Pons (tissue), 1 donor: ENCODE data around the gene INSRR.

Experiments
- DNase-seq: peaks from one replicate; pipeline ENCODE4 v3.0.0-alpha.2; 2016; ENCODE audit warnings: low spot score

INSRR gene

DNA sequence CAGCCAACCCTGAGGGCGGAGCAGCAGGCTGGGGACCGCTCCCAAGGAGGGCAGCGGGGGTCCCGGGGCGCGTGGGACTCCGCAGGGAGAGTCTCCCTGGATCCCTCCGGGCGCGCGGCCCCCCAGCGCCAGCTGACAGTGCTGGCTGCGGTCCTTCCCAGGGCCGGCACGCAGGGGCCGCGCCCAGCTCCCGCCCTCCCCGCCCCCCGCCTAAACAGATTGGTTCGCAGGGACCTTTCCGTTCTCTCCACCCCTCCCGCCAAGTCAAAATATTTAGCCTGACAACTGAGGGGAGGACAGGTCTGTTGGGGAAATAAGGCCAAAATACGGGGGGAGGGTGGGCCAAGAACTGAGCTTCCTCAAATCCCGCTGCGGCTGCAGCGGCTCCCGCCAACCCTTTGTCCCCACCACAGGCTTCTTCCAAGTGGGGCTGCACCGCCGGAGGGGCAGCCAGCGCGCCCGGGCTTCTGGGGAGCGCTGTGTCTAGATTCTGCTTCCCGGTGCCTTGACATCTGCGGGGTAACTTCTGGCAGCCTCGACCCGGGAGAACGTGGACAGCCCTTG lies at the start of gene INSRR:
Gene INSRR, minus strand, starts transcription at position 159 of the 564 bp plus-strand sequence. CDS start 496 bp downstream, outside the sequence.
- no peak for DNase-seq

DNA sequence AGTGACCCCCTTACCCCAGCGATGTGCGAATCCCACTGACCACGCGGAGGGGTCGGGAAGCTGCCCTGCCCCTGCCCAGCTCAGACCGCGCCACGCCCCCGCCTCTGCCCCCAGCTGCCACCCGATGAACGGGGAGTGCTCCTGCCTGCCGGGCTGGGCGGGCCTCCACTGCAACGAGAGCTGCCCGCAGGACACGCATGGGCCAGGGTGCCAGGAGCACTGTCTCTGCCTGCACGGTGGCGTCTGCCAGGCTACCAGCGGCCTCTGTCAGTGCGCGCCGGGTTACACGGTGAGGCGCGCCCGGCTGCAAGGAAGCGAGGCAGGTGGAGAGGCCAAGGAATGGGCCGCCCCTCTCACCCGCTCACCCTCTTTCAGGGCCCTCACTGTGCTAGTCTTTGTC lies 49.6 kb upstream of the INSRR start:
- no peak for DNase-seq

DNA sequence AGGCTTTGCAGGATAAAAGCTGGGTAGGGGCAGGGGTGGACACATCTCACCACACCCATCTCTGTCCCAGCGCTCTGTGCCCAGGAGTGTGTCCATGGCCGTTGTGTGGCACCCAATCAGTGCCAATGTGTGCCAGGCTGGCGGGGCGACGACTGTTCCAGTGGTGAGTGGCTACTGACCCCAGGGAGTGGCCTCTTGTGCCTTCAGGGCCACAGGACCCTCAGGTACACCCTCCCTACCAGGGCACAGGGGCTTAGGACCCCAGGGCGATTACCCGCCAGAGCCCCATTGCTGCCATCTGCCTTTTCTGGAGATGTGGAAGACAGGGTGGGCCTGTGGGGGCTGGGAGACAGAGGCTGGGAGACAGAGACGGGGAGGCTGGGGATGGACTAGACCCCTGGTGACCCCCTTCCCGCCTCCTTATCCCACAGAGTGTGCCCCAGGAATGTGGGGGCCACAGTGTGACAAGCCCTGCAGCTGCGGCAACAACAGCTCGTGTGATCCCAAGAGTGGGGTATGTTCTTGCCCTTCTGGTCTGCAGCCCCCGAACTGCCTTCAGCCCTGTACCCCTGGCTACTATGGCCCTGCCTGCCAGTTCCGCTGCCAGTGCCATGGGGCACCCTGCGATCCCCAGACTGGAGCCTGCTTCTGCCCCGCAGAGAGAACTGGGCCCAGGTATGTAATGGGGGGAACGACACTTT lies 47.4 kb upstream of the INSRR start:
- DNase-seq: no peak

DNA sequence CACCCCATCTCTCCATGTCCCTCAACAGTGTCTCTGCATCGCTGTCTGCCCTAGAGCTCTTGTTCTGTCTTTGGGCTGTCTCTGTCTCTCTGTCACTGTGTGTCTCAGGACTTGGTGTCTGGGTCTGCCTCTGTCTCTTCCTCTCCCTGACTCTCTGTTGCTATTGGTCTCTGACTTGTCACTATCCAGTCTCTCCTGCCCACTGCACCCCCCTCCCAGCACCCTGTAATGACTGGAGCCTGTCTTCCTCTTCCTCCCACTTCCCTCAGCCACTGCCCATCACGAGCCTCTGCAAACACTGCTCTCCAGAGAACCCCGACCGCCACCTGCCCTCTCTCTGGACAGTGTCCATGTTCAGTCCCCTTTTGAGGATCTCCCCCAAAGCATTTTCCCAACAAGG lies 46.7 kb upstream of the INSRR start:
- DNase-seq: no peak

DNA sequence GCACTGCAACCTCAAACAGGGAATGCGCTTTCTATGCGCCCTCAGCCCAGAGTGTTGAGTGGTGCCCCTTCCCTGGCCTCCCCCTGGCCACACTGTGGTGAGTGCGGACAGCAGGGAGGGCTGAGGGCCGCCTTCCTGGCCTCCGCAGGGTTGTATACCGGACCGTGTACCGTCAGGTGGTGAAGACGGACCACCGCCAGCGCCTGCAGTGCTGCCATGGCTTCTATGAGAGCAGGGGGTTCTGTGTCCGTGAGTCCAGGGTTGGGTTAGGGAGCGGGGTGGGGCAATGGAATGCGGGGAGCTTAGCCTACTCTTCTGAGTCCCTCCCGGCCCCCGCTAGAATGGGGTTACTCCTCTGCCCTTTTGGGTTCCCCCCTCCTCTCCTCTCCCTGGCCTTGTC lies 46.3 kb upstream of the INSRR start:
- DNase-seq: no peak

DNA sequence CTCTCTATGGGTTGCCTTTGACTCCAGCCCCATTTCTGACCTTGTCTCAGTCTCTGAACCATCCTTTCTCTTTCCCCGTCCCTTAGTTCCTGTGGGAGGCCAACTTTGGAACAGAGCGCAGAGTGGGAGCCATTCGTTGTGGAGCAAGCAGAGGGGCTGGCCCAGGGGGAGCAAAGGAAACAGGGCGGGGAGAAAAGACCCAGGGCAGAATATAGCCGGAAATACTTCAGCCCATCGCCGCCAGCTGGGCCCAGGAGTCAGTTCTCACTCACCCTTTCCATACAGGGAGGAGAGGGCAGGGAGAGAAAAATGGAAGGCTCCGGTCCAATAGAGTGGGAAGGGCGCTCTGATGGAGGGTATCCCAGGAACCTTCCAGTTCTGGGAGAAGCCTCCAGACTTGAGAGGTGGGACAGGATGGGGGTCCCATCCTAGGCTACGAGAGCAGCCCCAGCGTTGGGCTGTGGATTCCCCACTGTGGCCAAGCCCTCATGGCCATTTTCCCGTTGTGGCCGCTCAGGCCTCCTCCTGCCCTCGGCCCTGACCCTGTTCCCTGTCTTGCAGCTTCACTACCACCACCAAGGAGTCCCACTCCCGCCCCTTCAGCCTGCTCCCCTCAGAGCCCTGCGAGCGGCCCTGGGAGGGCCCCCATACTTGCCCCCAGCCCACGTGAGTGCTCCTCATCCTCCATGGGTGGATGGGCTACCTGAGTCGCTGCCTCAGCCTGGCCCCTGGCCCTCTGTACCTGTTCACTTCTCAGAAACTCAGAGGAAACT lies 45.5 kb upstream of the INSRR start:
- DNase-seq: no peak

DNA sequence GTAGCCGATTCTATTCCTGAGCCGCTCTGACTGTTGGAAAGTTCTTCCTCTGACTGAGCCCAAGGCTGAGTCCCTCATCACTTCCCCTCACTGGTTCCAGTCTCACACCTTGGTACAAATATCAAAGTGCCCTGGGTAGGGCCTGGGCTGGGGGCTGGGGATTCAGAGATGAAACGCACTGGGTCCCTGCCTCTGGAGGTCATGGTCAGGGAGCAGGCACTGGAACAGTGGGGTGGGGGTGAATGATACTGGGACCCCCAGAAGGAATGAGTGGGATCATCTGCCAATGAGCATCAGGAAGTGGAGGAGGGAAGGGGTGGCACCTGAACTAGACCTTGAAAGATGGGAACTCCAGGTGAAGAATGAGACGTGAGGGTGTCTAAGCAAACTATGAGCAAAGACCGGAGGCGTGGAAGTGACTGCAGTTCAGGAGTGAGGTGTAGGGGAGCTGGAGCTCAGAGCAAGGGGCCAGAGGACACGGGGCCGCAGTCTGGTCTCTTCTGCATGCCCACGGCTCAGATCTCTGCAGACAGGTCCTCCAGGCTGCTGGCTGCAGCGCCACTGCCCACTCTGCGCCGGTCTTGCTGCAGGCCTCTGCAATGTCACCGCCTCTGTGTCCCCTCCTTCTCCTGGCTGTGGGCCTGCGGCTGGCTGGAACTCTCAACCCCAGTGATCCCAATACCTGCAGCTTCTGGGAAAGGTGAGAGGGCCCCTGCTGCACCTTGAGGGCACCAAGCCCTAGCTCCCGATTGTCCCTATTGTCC lies 44.6 kb upstream of the INSRR start:
- DNase-seq: no peak

DNA sequence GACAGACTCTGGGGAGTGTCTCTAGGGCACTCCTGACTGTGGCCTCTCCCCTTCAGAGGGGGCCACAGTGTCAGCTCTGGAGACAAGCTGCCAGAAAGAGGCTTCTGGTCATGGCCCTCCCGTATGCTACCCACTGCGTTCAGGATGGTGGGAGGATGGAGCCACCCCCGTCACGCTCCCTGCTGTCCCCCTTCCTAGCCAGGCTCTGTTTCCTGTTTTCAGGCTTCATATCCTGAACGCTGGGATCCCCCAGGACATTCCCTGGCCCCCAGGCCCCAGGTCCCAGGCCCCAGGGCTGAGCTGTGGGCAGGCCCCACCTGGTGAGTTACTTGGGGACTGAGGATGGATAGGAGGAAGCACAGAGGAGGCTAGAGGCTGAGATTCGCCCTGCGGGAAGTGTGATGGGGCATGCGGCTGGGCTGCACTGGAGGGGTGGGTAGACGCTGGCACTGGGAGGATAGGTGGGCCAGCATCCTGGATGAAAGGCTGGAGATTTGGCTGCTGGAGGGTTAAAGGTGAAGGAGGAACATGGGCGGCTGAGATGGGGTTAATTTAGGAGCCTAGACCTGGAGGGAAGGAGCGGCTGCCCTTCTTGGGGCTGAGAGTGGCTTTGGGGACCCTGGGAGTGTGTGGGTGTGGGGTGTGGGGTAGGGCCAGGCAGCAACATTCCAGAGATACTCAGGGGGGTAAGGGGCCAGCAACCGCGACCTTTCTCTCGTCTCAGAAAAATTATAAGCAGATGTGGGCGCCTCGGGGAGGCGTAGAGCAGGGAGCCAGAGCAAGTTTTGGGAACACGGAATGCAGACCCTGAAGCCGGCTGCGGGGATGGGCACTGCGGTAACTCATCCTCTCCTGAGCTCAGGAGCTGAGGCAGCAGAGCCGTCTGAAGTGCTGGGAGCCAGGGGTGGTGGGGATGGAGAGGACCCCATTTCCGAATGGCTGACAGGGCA lies 43.3 kb upstream of the INSRR start:
- no peak for DNase-seq

DNA sequence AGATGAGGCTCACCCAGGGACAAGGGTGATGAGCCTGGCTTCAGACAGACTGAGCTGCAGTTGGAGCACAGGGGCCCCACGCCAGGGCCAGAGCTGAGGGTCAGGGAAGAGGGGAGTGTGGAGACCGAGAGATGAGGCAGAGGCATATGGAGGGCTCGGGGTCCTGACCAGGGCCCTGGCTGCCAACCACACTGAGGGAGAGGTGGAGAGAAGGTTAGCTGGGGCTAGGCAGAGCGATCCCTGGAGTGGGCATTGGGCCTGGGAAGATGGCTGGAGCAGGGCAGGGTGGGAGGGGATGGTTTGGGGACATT lies 42.6 kb upstream of the INSRR start:
- no peak for DNase-seq

DNA sequence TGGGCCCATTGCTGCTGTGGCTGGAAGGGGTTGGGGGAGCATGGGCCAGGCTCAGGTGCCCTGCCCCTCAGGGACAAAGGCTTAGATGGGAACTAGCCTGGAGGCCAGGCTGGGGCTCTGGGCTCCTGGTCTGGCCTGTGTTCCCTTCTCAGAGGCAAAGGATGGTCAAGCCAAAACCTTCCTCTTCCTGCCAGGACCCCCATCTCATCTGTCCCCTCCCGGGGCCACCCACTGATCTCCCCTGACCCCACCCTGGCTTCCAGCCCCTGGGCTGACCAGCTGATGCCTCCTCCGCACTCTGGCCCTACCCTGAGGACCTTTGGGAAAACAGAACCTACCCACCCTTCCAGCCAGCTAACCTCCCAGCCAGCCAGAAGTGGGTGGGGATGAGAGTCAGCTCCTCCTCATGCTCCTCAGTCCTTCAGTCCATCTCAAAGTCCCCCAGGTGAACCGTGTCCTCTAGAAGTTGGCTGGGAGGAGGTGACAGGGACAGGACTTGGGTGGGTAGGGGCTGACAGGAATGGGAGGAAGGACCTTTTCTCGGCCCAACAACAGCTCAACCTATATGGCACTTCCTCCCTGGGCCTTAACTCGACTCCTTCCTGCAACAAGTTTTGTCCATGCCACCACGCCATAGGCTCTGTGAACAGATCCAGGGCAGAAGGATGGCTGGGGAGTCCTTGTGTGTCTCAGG lies 42.1 kb upstream of the INSRR start:
- no peak for DNase-seq

DNA sequence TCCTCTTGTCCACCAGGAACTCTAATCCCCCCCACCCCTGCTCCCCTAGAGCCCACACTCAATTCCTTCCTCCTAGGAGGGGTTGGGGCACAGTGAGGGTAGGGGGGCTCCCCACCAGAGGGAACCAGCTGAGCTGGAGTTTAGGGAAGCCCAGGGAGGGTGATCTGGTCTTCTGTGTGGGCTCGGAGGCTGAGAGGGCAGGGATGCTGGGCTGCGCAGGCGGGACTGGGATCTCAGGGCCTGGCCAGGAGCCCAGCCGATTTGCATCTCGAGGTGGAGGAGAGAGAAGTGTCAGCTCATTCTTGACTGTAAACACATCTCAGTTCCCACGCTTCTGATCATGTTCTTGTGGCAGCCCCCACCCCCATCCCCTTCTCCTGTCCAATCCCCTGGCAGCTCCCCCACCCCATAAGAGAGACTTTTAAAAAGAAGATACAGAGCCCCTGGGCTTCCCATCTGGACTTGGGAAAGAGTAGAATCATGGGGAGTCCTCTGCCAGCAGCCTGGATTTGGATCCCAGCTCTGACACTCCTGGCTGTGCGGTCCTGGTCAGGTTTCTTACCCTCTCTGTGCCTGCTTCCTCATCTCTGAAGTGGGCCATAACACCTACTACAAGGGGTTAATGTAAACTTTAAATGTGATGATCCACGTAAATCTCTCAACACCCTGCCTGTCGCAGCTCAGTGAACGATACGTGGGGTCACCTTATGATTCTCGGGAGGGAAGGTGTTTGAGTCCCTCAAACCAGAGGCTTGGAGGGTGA lies 41.2 kb upstream of the INSRR start:
- DNase-seq: no peak

DNA sequence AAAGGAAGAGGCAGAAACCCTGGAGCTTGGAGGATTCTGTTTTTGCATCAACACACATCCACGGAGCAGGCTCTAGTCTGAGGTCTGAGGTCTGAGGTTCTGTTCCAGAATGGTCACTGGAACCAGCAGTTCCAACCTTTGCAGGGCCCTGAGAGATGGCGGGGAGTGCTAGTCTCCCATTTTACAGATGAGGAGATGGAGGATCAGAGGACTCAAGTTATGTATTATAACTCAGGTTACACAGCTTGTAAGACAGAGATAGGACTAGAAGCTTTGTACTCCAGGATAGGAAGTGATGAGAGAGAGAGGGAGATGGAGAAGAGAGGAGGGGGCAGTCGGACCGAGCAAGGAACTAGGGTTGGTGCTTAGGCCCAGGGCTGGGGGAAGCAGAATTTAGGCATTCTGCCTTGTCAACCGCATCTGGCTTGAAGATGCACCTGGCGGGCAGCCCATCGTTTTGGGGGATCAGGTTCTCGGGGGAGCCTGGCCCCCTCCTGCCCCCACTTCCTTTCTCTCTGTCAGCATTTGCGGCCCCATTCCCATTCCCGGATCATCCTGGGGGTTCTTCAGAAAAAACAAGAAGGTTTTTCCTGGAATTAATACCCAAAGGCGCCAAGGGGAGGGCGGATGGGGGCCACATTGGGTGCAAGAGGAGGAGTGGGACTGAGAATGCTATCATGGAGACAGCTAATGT lies 40.2 kb upstream of the INSRR start:
- DNase-seq: no peak

DNA sequence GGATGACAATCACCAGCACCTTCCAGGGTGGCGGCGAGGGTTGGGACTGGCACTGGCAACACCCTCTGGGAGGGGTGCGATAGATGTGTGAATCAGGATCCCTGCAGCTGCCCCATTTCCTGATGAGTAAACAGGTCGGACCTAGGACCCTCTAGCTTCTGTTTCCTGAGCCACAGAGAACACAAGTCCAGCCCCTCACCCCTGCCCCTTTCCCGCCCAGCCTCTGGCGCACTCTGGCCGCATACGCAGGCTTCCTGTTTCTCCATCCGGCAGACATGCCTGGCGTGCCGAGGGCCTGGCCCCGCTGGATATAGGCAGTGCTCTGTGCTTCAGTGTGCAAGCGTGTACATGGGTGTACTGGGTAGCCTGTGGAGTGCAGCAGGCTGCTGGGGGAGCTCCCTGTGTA lies 39.2 kb upstream of the INSRR start:
- no peak for DNase-seq

DNA sequence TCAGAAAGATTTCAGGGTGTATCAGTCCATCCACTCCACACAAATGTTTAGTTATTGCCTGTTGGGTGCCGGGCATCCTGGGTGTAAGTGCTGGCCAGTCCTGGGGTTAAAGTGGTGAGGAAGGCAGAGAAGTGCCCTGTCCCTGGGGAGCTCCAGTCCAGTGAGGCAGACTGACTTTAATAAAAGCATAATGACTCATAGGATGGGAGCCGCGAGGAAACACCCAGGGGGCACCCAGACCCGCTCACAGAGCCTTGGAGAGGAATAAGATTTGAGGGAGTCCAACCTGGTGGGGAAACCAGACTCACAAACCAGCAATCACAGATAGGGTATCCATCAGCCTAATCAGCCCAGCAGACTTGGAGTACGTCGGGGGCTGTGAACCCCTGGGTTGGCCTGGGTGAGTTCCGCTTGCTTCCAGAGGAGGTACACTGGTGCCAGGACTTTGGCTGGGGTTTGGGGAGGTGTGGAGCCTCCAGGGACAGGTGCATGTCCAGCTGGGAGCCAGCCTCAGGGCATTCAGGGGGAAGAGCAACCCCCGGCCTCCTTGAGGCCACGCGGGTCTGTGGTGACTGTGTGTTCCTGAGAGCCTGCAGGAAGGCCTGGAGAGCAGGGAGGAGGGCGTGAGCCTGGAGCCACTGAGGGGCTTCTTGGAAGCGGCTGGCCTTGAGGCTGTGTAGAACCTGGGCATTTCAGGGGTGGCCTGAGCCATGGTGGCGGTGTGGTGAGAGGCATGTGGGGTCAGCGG lies 38.3 kb upstream of the INSRR start:
- no peak for DNase-seq

DNA sequence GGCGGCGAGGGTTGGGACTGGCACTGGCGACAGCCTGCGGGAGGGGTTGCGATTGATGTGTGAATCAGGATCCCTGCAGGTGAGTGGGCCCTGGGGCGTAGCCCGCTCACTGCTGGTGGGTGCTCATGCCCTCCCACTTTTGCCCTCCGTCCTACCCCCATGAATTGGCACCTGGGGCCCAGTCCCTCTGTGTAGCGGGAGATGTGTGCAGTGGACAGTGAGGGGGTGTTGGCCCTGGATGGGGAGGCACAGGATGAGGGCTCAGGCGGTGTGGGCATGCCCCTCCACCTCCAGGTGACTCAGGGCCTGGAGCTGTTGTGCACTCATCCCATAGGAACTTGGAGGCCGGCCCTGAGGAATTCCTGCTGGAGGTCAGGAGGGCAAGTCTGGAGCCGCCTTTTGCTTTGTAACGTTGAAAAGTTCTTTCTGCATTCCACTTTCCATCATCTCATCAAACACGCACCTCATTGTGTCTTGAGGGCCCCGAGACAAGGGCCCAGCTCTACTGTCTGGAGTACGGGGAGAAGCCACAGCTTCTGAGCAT lies 37.6 kb upstream of the INSRR start:
- DNase-seq: no peak

DNA sequence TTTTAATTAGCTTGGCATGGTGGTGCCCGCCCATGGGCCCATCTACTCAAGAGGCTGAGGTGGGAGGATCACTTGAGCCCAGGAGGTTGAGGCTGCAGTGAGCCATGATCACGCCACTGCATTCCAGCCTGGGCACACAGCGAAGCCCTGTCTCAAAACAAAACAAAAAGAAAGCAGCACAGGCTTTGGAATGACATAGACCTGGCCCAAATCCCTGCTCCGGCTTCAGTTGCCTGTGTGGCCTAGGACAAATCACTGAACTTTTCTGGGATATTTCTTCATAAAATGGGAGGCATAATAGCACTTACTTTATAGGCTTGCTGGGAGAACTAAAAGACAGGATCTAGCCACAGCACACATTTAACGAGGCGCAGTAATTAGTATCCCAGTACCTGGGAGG lies 37.0 kb upstream of the INSRR start:
- DNase-seq: no peak

DNA sequence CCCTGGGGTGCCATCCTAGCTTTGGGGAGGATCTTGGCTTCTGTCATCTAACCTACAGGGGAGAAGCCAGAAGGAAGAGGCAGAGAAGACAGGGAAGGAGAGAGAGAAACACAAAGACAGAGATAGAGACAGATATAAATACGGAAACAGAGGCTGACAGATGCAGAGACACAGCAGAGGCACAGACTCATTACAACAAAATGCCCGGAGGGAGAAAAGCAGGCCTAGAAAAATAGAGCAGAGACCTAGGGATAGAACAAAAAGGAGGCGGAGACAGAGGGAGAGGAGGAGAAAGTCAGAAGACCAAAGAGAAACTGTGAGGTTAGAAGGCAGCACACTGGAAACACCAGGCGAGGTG lies 36.5 kb upstream of the INSRR start:
- no peak for DNase-seq

DNA sequence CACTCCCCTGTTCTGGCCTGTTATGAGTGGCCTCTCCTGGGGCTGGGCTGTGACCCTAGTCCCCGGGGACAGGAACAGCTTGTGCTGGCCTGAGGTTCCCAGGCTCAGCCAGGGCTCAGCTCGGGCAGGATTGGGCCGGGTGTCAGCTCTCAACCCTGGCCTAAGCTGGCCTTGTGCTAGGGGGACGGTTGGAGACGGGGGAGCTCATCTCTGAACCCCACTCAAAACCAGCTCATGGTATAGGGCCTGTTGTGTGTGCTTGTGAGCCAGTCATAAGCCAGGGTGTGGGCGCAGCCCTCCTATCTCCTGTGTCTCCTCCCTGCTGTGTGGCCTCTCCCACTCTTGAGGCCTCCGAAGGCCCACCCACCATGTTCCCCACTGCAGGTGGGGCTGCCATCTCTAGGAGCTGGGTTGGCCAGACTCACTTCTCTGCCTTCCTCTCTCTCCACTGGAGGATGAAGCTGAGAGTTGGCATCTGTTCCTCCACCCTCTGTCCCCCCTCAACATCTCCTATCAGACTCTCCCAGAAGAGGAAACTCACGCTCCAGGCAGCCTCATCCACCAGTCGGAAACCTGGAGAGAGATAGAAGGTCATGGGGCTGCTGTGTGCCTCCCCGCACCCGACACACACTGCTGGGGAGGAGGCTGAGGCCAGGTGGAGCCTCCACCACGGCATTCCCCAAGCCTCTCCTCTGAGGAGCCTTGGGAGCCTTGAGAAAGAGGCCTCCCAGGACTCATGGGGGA lies 36.0 kb upstream of the INSRR start:
- DNase-seq: no peak
